HepG2 (cell line): ENCODE results near the gene ARF6. TPM values are rescaled to one million over a fixed set of nuclear protein-coding genes. Genes with fewer than 3 reads are reported as not detected.

ENCODE experiments used
- ATAC-seq: fragments of 200-7000 bp; cut with Tn5 transposase; 3 replicates; pipeline ENCODE4 v1.9.1; 2020; ENCODE audit warnings: mild to moderate bottlenecking, moderate library complexity
- BruUV-seq: library from RNA; stranded (reverse); fragments of 400-500 nt; replicated peaks from 2 replicates; lab custom pipeline; 2021; lab: Mats Ljungman, UMichigan
- CTCF ChIA-PET: fragments of 300-600 bp; formaldehyde crosslinking; extraction: SDS; loops from one replicate; lab custom pipeline; 2021; ENCODE audit warnings: low total read pairs, inconsistent platforms, low intra/inter-chr PET ratio; lab: Yijun Ruan, JAX
- POLR2A ChIA-PET: fragments of 350-600 bp; sonication (Branson Sonifier 250); formaldehyde crosslinking; loops from one replicate; lab custom pipeline; 2020; ENCODE audit warnings: antibody characterized with exemption, inconsistent platforms; lab: Yijun Ruan, JAX
- DNase-seq: peaks from one replicate; pipeline ENCODE4 v3.0.0-alpha.2; 2015; ENCODE audit warnings: low spot score
- FAIRE-seq: peaks from 3 replicates; lab custom pipeline; 2011; peaks lifted over from hg19 to GRCh38; lab: Jason Lieb, UNC
- H2AFZ ChIP-seq: one replicate; pipeline ENCODE4 v1.6.1; 2011; ENCODE audit warnings: low read length, inconsistent platforms
- H3K27ac ChIP-seq: fragments of 300-600 bp; 3 replicates; pipeline ENCODE4 v1.8.0; 2011; ENCODE audit warnings: mixed run types, mild to moderate bottlenecking, mixed read lengths, low read length, inconsistent platforms; ENCODE audit not compliant: insufficient read depth; ENCODE audit errors: extremely low read length
- H3K27me3 ChIP-seq, 2 experiments: fragments of 200-600 bp in 1 of 2; 2 replicates in 1 of 2; 3 replicates in 1 of 2; pipeline versions ENCODE4 v1.6.0 to v1.8.0; 2011; ENCODE audit warnings: low read length in 2 of 2, mild to moderate bottlenecking in 2 of 2, moderate library complexity in 2 of 2, inconsistent platforms in 1 of 2; ENCODE audit not compliant: insufficient read depth in 2 of 2, control insufficient read depth in 1 of 2
- H3K36me3 ChIP-seq, 2 experiments: fragments of 200-600 bp in 1 of 2; replicated peaks in 1 of 2; 2 replicates in 1 of 2; 3 replicates in 1 of 2; pipeline versions ENCODE4 v1.5.1 to v1.8.0; 2011; ENCODE audit warnings: low read length in 2 of 2, inconsistent platforms in 1 of 2; ENCODE audit not compliant: insufficient read depth in 2 of 2, control insufficient read depth in 1 of 2
- H3K4me1 ChIP-seq: 2 replicates; pipeline ENCODE4 v1.5.1; 2012; ENCODE audit warnings: low read length, inconsistent platforms; ENCODE audit not compliant: insufficient read depth
- H3K4me2 ChIP-seq: 2 replicates; pipeline ENCODE4 v1.6.0; 2011; ENCODE audit warnings: low read depth, low read length, inconsistent platforms
- H3K4me3 ChIP-seq, 3 experiments: fragments of 200-600 bp in 1 of 3; sonication (generic), shearing (Covaris generic) in 1 of 3; replicated peaks in 1 of 3; 2 replicates each; pipeline ENCODE4 v1.5.1; 2011 to 2016; ENCODE audit warnings: low read length in 3 of 3, inconsistent platforms in 2 of 3, low read depth in 2 of 3, mild to moderate bottlenecking in 2 of 3, control low read depth in 1 of 3, mixed read lengths in 1 of 3; ENCODE audit not compliant: insufficient read depth in 1 of 3
- H3K79me2 ChIP-seq: one replicate; pipeline ENCODE4 v1.6.1; 2011; ENCODE audit warnings: low read length, inconsistent platforms; ENCODE audit not compliant: insufficient read depth
- H3K9ac ChIP-seq: 2 replicates; pipeline ENCODE4 v1.6.0; 2011; ENCODE audit warnings: mild to moderate bottlenecking, low read depth, low read length, inconsistent platforms; ENCODE audit not compliant: insufficient read depth
- H3K9me3 ChIP-seq: 2 replicates; pipeline ENCODE4 v1.5.1; 2012; ENCODE audit warnings: mild to moderate bottlenecking, low read length
- H4K20me1 ChIP-seq: 2 replicates; pipeline ENCODE4 v1.6.0; 2011; ENCODE audit warnings: inconsistent platforms, mild to moderate bottlenecking, low read length, moderate library complexity; ENCODE audit not compliant: insufficient read depth
- CBX2 ChIP-seq, 2 experiments: fragments of 200-600 bp in 1 of 2; sonication (generic); formaldehyde crosslinking in 1 of 2; IDR thresholded peaks; 2 replicates each; pipeline versions ENCODE4 v1.7.0 to v1.8.1; 2018 to 2022; ENCODE audit warnings: low read depth in 2 of 2, low read length in 1 of 2, mild to moderate bottlenecking in 1 of 2, missing genetic modification reagents in 1 of 2
- ZBTB3 ChIP-seq: sonication (generic); formaldehyde crosslinking; IDR thresholded peaks from 2 replicates; pipeline ENCODE4 v1.4.0; 2020; ENCODE audit warnings: low read depth, mild to moderate bottlenecking, moderate library complexity, missing genetic modification reagents, borderline replicate concordance
- ZNF281 ChIP-seq: sonication (generic); formaldehyde crosslinking; IDR thresholded peaks from 2 replicates; pipeline ENCODE4 v1.4.0; 2020; ENCODE audit warnings: missing genetic modification reagents, borderline replicate concordance
- ZNF282 ChIP-seq: fragments of 450-650 bp; IDR thresholded peaks from 2 replicates; pipeline ENCODE4 v1.6.1; 2018; ENCODE audit not compliant: partially characterized antibody
- ZNF589 ChIP-seq: sonication (generic); formaldehyde crosslinking; conservative IDR thresholded peaks from 2 replicates; pipeline ENCODE4 v1.8.0; 2022; ENCODE audit warnings: mild to moderate bottlenecking, moderate library complexity, missing genetic modification reagents
- WGBS: methylation state at CpG from one replicate; pipeline ENCODE4 v1.1.6; 2017; ENCODE audit warnings: low lambda C conversion rate; 5-methylcytosine and 5-hydroxymethylcytosine counted together
- in situ Hi-C: cut with HindIII; loops from 2 replicates; pipeline ENCODE4 v1.10.0; 2017; ENCODE audit warnings: low pct_unique_long_range_greater_than_20kb; ENCODE audit not compliant: extremely low pct_ligation_motif_present
- intact Hi-C: fragments of 100-400 bp; cut with micrococcal nuclease; formaldehyde crosslinking; loops from one replicate; pipeline ENCODE4 v1.10.0; 2022; ENCODE audit not compliant: unreplicated experiment
- polyA plus RNA-seq, 8 experiments: library from polyadenylated mRNA; depleted of rRNA in 3 of 8; stranded (reverse) in 7 of 8; unstranded in 1 of 8; fragments of >200 nt; fragmentation: Illumina TruSeq in 4 of 8; extraction: Trizol in 4 of 8; gene quantifications; 2 replicates each; pipeline versions ENCODE4 v1.2.1 to v1.2.3, GENCODE V29; 2011 to 2016; ENCODE audit warnings: low read depth in 4 of 8, missing spikeins in 1 of 8, mixed read lengths in 1 of 8; ENCODE audit not compliant: insufficient read depth in 1 of 8
- total RNA-seq, 5 experiments: library from RNA; depleted of rRNA; stranded (reverse); fragments of >200 nt; fragmentation: Illumina TruSeq; extraction: Trizol; gene quantifications; 2 replicates each; pipeline ENCODE4 v1.2.3, GENCODE V29; 2016; ENCODE audit warnings: low read depth in 1 of 5

The ARF6 gene
- total and polyA plus RNA-seq, 2 of the 13 experiments (the other 11 are each of a cell fraction or from before 2014, with no cell fraction given), result 12.7 to 31.9 TPM

DNA sequence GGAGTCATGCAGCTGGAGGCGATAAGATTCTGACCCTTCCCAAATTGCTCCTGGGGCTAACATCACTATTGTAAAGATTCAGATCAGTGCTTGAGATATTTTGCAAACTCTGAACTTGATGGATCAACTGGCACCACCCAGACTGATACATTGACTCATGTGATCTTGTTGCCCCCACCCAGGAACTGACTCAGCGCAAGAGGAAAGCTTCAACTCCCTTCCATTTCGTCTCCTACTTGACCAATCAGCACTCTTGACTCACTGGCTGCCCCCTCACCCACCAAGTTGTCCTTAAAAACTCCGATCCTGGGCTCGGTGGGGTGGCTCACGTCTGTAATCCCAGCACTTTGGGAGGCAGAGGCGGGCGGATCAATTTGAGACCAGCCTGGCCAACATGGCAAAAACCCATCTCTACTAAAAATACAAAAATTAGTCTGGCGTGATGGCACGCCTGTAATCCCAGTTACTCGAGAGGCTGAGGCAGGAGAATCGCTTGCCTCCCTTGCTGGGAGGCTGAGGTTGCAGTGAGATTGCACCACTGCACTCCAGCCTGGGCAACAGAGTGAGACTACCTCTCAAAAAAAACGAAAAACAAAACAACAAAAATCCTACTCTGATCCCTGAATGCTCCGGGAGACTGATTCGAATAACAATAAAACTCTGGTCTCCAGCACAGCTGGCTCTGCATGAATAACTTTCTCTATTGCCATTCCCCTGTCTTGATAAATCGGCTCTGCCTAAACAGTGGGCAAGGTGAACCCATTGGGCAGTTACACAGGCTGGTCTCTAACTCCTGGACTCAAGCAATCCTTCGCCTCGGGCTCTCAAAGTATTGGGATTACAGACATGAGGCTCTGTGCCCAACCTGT, 9.8 kb upstream of the ARF6 start:
- BruUV-seq, result no TSS peak
- Histone ChIP-seq H4K20me1 (no peaks in the 10 kb centered on the region), H3K9me3 (no peaks in the 10 kb centered on the region), H2AFZ (no peak overlapping the region), H3K79me2 (no peaks in the 10 kb centered on the region), H3K4me1 (peaks cover 25% of the 10 kb centered on the region), H3K27ac (no peak overlapping the region), H3K36me3 (no peaks in the 10 kb centered on the region), H3K9ac (no peak overlapping the region), H3K4me2 (no peak overlapping the region), H3K27me3 (no peaks in the 10 kb centered on the region; a peak in 1 of 5 replicates), H3K4me3 (no peak overlapping the region)
- in situ Hi-C loops, result no loop called here
- TF ChIP-seq ZBTB3 (no peak), CBX2 (IDR thresholded peaks at IDR 0.05; ENCODE audit: low read depth, low read length) (no peak), CBX2 (CRISPR knock-in tag; IDR thresholded peaks at IDR 0.05; ENCODE audit: low read depth) (no peak), ZNF281 (CRISPR knock-in tag) (no peak), ZNF282 (no peak), ZNF589 (CRISPR knock-in tag) (no peak)
- DNase-seq (no peak), FAIRE-seq (no peak), ATAC-seq (no peak)
- WGBS, result 78% methylated on average over 18 of the region's 18 CpGs
- ChIA-PET CTCF (no interaction called here), POLR2A (interaction anchor here (0.6 kb wide), 1 partner anchor 19 kb away, joined by 5 read pairs; no protein-coding TSS in a partner anchor)
- intact Hi-C loops, result no loop called here
